Left lung (tissue), 10 donors: ENCODE measurements around the gene APBB3. TPM values are rescaled to one million over a fixed set of nuclear protein-coding genes. Genes with fewer than 3 reads are reported as not detected.

ENCODE experiments used
- ATAC-seq: fragments of 200-7000 bp; cut with Tn5 transposase; one replicate; pipeline ENCODE4 v1.9.1; 2020; ENCODE audit warnings: moderate library complexity
- DNase-seq, 4 donors: peaks; one replicate each; pipeline ENCODE4 v3.0.0-alpha.2; 2013 to 2020
- H3K27ac ChIP-seq, 2 donors: fragments of 200-600 bp; sonication (generic) in 1 of 2; one replicate each; pipeline versions ENCODE4 v1.5.0 to v1.8.0; 2020 to 2021
- H3K27me3 ChIP-seq, 2 donors: fragments of 200-600 bp; sonication (generic) in 1 of 2; one replicate each; pipeline versions ENCODE4 v1.5.0 to v1.8.0; 2020 to 2021
- H3K36me3 ChIP-seq, 2 donors: fragments of 200-600 bp; sonication (generic) in 1 of 2; one replicate each; pipeline versions ENCODE4 v1.5.0 to v1.8.0; 2020 to 2021
- H3K4me1 ChIP-seq, 2 donors: fragments of 200-600 bp; one replicate each; pipeline ENCODE4 v1.8.0; 2021
- H3K4me3 ChIP-seq, 2 donors: fragments of 200-600 bp; sonication (generic) in 1 of 2; one replicate each; pipeline versions ENCODE4 v1.5.0 to v1.8.0; 2020 to 2021; ENCODE audit warnings: mild to moderate bottlenecking in 1 of 2
- H3K9me3 ChIP-seq, 2 donors: fragments of 200-600 bp; sonication (generic) in 1 of 2; one replicate each; pipeline versions ENCODE4 v1.5.0 to v1.8.0; 2020 to 2021
- CTCF ChIP-seq, 2 donors: fragments of 200-600 bp; sonication (generic) in 1 of 2; IDR thresholded peaks; one replicate each; pipeline versions ENCODE4 v1.5.0 to v1.8.0; 2021; ENCODE audit warnings: antibody characterized with exemption in 2 of 2
- intact Hi-C, 2 donors: fragments of 100-400 bp; cut with DNase I; formaldehyde crosslinking; loops; one replicate each; pipeline versions ENCODE4 v1.11.2 to v1.14.2; 2022
- polyA plus RNA-seq, 6 donors: library from polyadenylated mRNA; unstranded; fragments of 120-200 nt; gene quantifications; one replicate each; pipeline ENCODE4 v1.2.1, GENCODE V29; 2013; ENCODE audit not compliant: insufficient read length in 6 of 6
- total RNA-seq, 2 donors: library from RNA; stranded (reverse); fragmentation: NEBNext Ultra II Directional; extraction: Animal tissue kit (Norgen Biotek cat#: 25700); gene quantifications; one replicate each; pipeline ENCODE4 v1.2.1, GENCODE V29; 2021
- donor health status: DM: no; HTN: yes; CAD: no.
- donor health status: DM: no; HTN: no; CAD: no.

APBB3 gene
- total and polyA plus RNA-seq, 8 donors, result 19.6 to 60.1 (median 48.3) TPM

GRCh38 chr5:140561753-140562523 is 2.5 kb downstream of the APBB3 start:
- intact Hi-C loops, result no loop called here
- Histone ChIP-seq H3K9me3 (no peaks in the 10 kb centered on the region), H3K27ac (no peak overlapping the region), H3K27me3 (no peaks in the 10 kb centered on the region), H3K4me3 (no peak overlapping the region), H3K36me3 (peaks cover 0 to 19% of the 10 kb centered on the region in 2 donors), H3K4me1 (peaks cover 16 to 49% of the 10 kb centered on the region in 2 donors)
- DNase-seq, result no peak
- no peak for TF ChIP-seq CTCF (IDR thresholded peaks at IDR 0.05)
- no peak for ATAC-seq

- Histone ChIP-seq H3K4me1 (peaks cover 11 to 47% of the 10 kb centered on the region in 2 donors), H3K36me3 (peaks cover 0 to 9% of the 10 kb centered on the region in 2 donors), H3K9me3 (no peaks in the 10 kb centered on the region), H3K4me3 (no peak overlapping the region), H3K27ac (no peak overlapping the region), H3K27me3 (no peaks in the 10 kb centered on the region)
- ATAC-seq (no peak), DNase-seq (no peak)
- intact Hi-C loops, result no loop called here
- no peak for TF ChIP-seq CTCF (IDR thresholded peaks at IDR 0.05)
Measured at GRCh38 chr5:140560227-140560626, 4.2 kb downstream of the APBB3 start.

- Histone ChIP-seq H3K4me3 (no peak overlapping the region), H3K27me3 (no peaks in the 10 kb centered on the region), H3K27ac (no peak overlapping the region), H3K36me3 (peaks cover 0 to 9% of the 10 kb centered on the region in 2 donors), H3K4me1 (peaks cover 15 to 58% of the 10 kb centered on the region in 2 donors), H3K9me3 (no peaks in the 10 kb centered on the region)
- DNase-seq (no peak), ATAC-seq (no peak)
- TF ChIP-seq CTCF (IDR thresholded peaks at IDR 0.05), result no peak
- intact Hi-C loops, result no loop called here
Measured at GRCh38 chr5:140558542-140558941, 5.9 kb downstream of the APBB3 start.

GRCh38 chr5:140557965-140558364 is 6.4 kb downstream of the APBB3 start:
- Histone ChIP-seq H3K36me3 (peaks cover 0 to 15% of the 10 kb centered on the region in 2 donors), H3K9me3 (no peaks in the 10 kb centered on the region), H3K4me3 (peak overlapping the region in 1 of 2 donors; percentile 70), H3K27me3 (no peaks in the 10 kb centered on the region), H3K27ac (peak overlapping the region; percentile 90 to 93), H3K4me1 (peaks cover 15 to 58% of the 10 kb centered on the region in 2 donors)
- ATAC-seq (no peak), DNase-seq (no peak)
- TF ChIP-seq CTCF (IDR thresholded peaks at IDR 0.05), result no peak
- intact Hi-C loops, result no loop called here

- DNase-seq (peak; percentile 93 to 99 (median 94)), ATAC-seq (peak; percentile 97)
- Histone ChIP-seq H3K36me3 (peaks cover 0 to 20% of the 10 kb centered on the region in 2 donors), H3K4me3 (peak within 1 kb of the TSS; percentile 70 to 79), H3K9me3 (no peaks in the 10 kb centered on the region), H3K4me1 (peaks cover 15 to 56% of the 10 kb centered on the region in 2 donors), H3K27ac (peak within 1 kb of the TSS; percentile 90 to 93), H3K27me3 (no peaks in the 10 kb centered on the region)
- intact Hi-C loops, result no loop called here
- no peak for TF ChIP-seq CTCF (IDR thresholded peaks at IDR 0.05)
Measured at GRCh38 chr5:140557136-140557805, 7.1 kb downstream of the APBB3 start, which contains the start of gene SRA1. SRA1 (minus strand) TSS chr5:140557473; CDS start chr5:140557452, 21 bp downstream.
